K562 (cell line): Measurements from ENCODE around the gene NRP1. TPM values are rescaled to one million over a fixed set of nuclear protein-coding genes. Genes with fewer than 3 reads are reported as not detected.

Source experiments
- ATAC-seq: fragments of 200-7000 bp; cut with Tn5 transposase; 3 replicates; pipeline ENCODE4 v1.9.1; 2020; ENCODE audit warnings: moderate library complexity
- BruUV-seq: library from RNA; stranded (reverse); fragments of 400-500 nt; replicated peaks from 2 replicates; lab custom pipeline; 2021; lab: Mats Ljungman, UMichigan
- CTCF ChIA-PET: fragments of 300-600 bp; formaldehyde crosslinking; extraction: SDS; loops from one replicate; lab custom pipeline; 2021; ENCODE audit warnings: low intra/inter-chr PET ratio; lab: Yijun Ruan, JAX
- POLR2A ChIA-PET: fragments of 300-600, 350-650 bp; sonication (Branson Sonifier 250); formaldehyde crosslinking; extraction: SDS; loops from one replicate; lab custom pipeline; 2021; ENCODE audit warnings: antibody characterized with exemption, inconsistent platforms; lab: Yijun Ruan, JAX
- DNase-seq, 4 experiments: peaks; one replicate each; pipeline versions ENCODE4 v3.0.0 to v3.0.0-alpha.2; 2011 to 2018; ENCODE audit warnings: low spot score in 3 of 4, mixed read lengths in 3 of 4; ENCODE audit errors: extremely low read depth in 1 of 4
- FAIRE-seq: peaks from 2 replicates; lab custom pipeline; 2011; peaks lifted over from hg19 to GRCh38; lab: Jason Lieb, UNC
- H2AFZ ChIP-seq: 2 replicates; pipeline ENCODE4 v1.6.0; 2011; ENCODE audit warnings: low read depth, low read length, control low read depth, inconsistent platforms
- H3K27ac ChIP-seq: fragments of 200-600 bp; 3 replicates; pipeline ENCODE4 v1.8.0; 2011; ENCODE audit warnings: low read depth, mild to moderate bottlenecking, control low read depth, inconsistent platforms, low read length, moderate library complexity, mixed read lengths; ENCODE audit errors: extremely low read depth
- H3K27me3 ChIP-seq, 2 experiments: fragments of 300-600 bp in 1 of 2; 2 replicates in 1 of 2; 3 replicates in 1 of 2; pipeline versions ENCODE4 v1.6.0 to v1.8.0; 2011; ENCODE audit warnings: inconsistent platforms in 2 of 2, low read length in 2 of 2, mild to moderate bottlenecking in 1 of 2, mixed read lengths in 1 of 2, moderate library complexity in 1 of 2; ENCODE audit not compliant: control insufficient read depth in 2 of 2, insufficient read depth in 2 of 2
- H3K36me3 ChIP-seq: fragments of 300-600 bp; 3 replicates; pipeline ENCODE4 v1.8.0; 2011; ENCODE audit warnings: mild to moderate bottlenecking, low read length, inconsistent platforms; ENCODE audit not compliant: control insufficient read depth, insufficient read depth
- H3K4me1 ChIP-seq, 2 experiments: fragments of 200-600 bp in 1 of 2; replicated peaks in 1 of 2; 2 replicates in 1 of 2; 3 replicates in 1 of 2; pipeline versions ENCODE4 v1.5.1 to v1.8.0; 2011; ENCODE audit warnings: inconsistent platforms in 2 of 2, low read length in 2 of 2, mild to moderate bottlenecking in 1 of 2, mixed read lengths in 1 of 2, moderate library complexity in 1 of 2; ENCODE audit not compliant: control insufficient read depth in 2 of 2, insufficient read depth in 2 of 2
- H3K4me2 ChIP-seq: 2 replicates; pipeline ENCODE4 v1.6.1; 2011; ENCODE audit warnings: low read length, control low read depth, inconsistent platforms, mixed read lengths; ENCODE audit not compliant: insufficient read depth
- H3K4me3 ChIP-seq: fragments of 200-600 bp; sonication (generic), shearing (Covaris generic); 2 replicates; pipeline ENCODE4 v1.5.1; 2016; ENCODE audit warnings: control low read depth, inconsistent platforms
- H3K79me2 ChIP-seq: fragments of 200-600 bp; 3 replicates; pipeline ENCODE4 v1.8.0; 2011; ENCODE audit warnings: low read length, inconsistent platforms; ENCODE audit not compliant: control insufficient read depth, insufficient read depth
- H3K9ac ChIP-seq, 2 experiments: 2 replicates each; pipeline versions ENCODE4 v1.6.0 to v1.6.1; 2011; ENCODE audit warnings: low read depth in 2 of 2, low read length in 2 of 2, control low read depth in 1 of 2, inconsistent platforms in 1 of 2, mild to moderate bottlenecking in 1 of 2, mixed read lengths in 1 of 2; ENCODE audit not compliant: insufficient read depth in 1 of 2
- H3K9me1 ChIP-seq: one replicate; pipeline ENCODE4 v1.6.0; 2011; ENCODE audit warnings: inconsistent platforms, mild to moderate bottlenecking, low read length, moderate library complexity; ENCODE audit not compliant: control insufficient read depth, insufficient read depth
- H3K9me3 ChIP-seq: replicated peaks from 2 replicates; pipeline ENCODE4 v1.5.1; 2011; ENCODE audit warnings: low read depth, low read length, inconsistent platforms; ENCODE audit not compliant: control insufficient read depth, insufficient read depth
- H4K20me1 ChIP-seq: replicated peaks from 2 replicates; pipeline ENCODE4 v1.6.1; 2011; ENCODE audit warnings: low read length, inconsistent platforms, mixed read lengths; ENCODE audit not compliant: control insufficient read depth, insufficient read depth
- CSDE1 ChIP-seq, 2 experiments: fragments of 450-650 bp; IDR thresholded peaks; 2 replicates each; pipeline ENCODE4 v1.6.1; 2016; ENCODE audit warnings: mild to moderate bottlenecking in 1 of 2
- HBP1 ChIP-seq: fragments of 450-650 bp; formaldehyde crosslinking; IDR thresholded peaks from 2 replicates; pipeline ENCODE4 v1.4.0; 2022; ENCODE audit warnings: missing genetic modification characterization
- MTA3 ChIP-seq: fragments of 450-650 bp; formaldehyde crosslinking; IDR thresholded peaks from 2 replicates; pipeline ENCODE4 v1.6.1; 2017; ENCODE audit warnings: mild to moderate bottlenecking, borderline replicate concordance
- WGBS: fragments of 100-300 bp; shearing (Covaris generic); methylation state at CpG from one replicate; pipeline ENCODE4 v1.1.6; 2016; ENCODE audit warnings: low coverage, mixed read lengths; ENCODE audit not compliant: insufficient coverage; ENCODE audit errors: missing lambda C conversion rate; 5-methylcytosine and 5-hydroxymethylcytosine counted together
- in situ Hi-C: fragments of 300-500 bp; cut with MboI; formaldehyde crosslinking; loops from 4 replicates; pipeline ENCODE4 v1.15.0; 2018; ENCODE audit warnings: inconsistent platforms, mixed read lengths
- intact Hi-C: fragments of 100-400 bp; cut with micrococcal nuclease; formaldehyde crosslinking; loops from 2 replicates; pipeline ENCODE4 v1.14.2; 2022
- polyA plus RNA-seq, 8 experiments: library from polyadenylated mRNA; depleted of rRNA in 4 of 8; stranded (reverse) in 5 of 8; unstranded in 3 of 8; fragments of >200 nt; fragmentation: Nextera tagmentation in 2 of 8; fragmentation: Illumina TruSeq in 1 of 8; extraction: Ambion mirVana in 2 of 8; extraction: Trizol in 1 of 8; gene quantifications; 2 replicates each; pipeline versions ENCODE4 v1.2.1 to v1.2.3, GENCODE V29; 2011 to 2014; ENCODE audit warnings: inconsistent platforms in 1 of 8, missing spikeins in 1 of 8
- total RNA-seq, 7 experiments: library from RNA; depleted of rRNA in 6 of 7; stranded (reverse); fragments of >200 nt in 6 of 7; fragmentation: Illumina TruSeq in 2 of 7; extraction: Trizol in 2 of 7; gene quantifications; 2 replicates each; pipeline versions ENCODE4 v1.2.1 to v1.2.3, GENCODE V29; 2011 to 2021; ENCODE audit warnings: low replicate concordance in 1 of 7

NRP1 gene
- total and polyA plus RNA-seq, 9 of the 15 experiments (the other 6 are each of a cell fraction or from before 2014, with no cell fraction given), result 0.01 to 0.38 (median 0.04) TPM; not detected in 5

- no peaks in the 10 kb centered on the region for H4K20me1 ChIP-seq
- CTCF ChIA-PET, result no interaction called here
These were observed 26.6 kb downstream of the NRP1 start for GRCh38 chr10:33307835-33308234.

More at GRCh38 chr10:33307835-33308234, 26.6 kb downstream of the NRP1 start:
- POLR2A ChIA-PET, result no interaction called here
- Histone ChIP-seq H3K9me1 (no peaks in the 10 kb centered on the region), H2AFZ (no peak overlapping the region), H3K27ac (no peak overlapping the region), H3K9ac (no peak overlapping the region), H3K4me1 (no peaks in the 10 kb centered on the region), H3K9me3 (no peaks in the 10 kb centered on the region), H3K4me2 (no peak overlapping the region), H3K4me3 (no peak overlapping the region), H3K36me3 (no peaks in the 10 kb centered on the region), H3K27me3 (peaks cover 0 to 6% of the 10 kb centered on the region in 2 experiments; a peak in 2 of 5 replicates), H3K79me2 (no peaks in the 10 kb centered on the region)
- intact Hi-C loops (no loop called here), in situ Hi-C loops (no loop called here)
- no TSS peak for BruUV-seq
- ATAC-seq, result no peak
- WGBS, result 6% methylated on average over 5 of the region's 5 CpGs
- no peak for FAIRE-seq
- DNase-seq, result no peak
- TF ChIP-seq CSDE1 (IDR thresholded peaks at IDR 0.05) (no peak), MTA3 (no peak), HBP1 (CRISPR knock-in tag) (no peak)
